T-cell (primary cell): ENCODE results near the gene OR5A1. TPM values are rescaled to one million over a fixed set of nuclear protein-coding genes. Genes with fewer than 3 reads are reported as not detected.

ENCODE experiments used
- total RNA-seq, 35 experiments: library from RNA in 6 of 35; stranded (reverse) in 6 of 35; fragments of 120-200 nt in 1 of 35; gene quantifications; one replicate each; pipeline versions ENCODE4 v1.2.1 to v1.2.4 and lab custom pipeline; 2013 to 2026

OR5A1 gene
- total RNA-seq, 5 donors from 2014 or later (not counting 1 experiment from before 2014, with no cell fraction given), result not detected

Other genes starting within 250 kb of the OR5A1 start
- 1 to 10 TPM in 4 of 5 donors, under 1 TPM in 1; 0.93 to 3.0 (median 1.4) TPM for gene MPEG1, start 223.5 kb upstream of the OR5A1 start, total RNA-seq
- gene OR5AN1, start 77.6 kb upstream of the OR5A1 start, total RNA-seq, result not detected
- not detected for gene OR5A2, start 10.1 kb upstream of the OR5A1 start, total RNA-seq
- not detected for gene OR4D6, start 20.5 kb downstream of the OR5A1 start, total RNA-seq
- gene OR4D10, start 36.8 kb downstream of the OR5A1 start, total RNA-seq, result not detected
- gene OR4D11, start 67.1 kb downstream of the OR5A1 start, total RNA-seq, result not detected
- not detected for gene OR4D9, start 75.1 kb downstream of the OR5A1 start, total RNA-seq
- gene OSBP, start 179.3 kb downstream of the OR5A1 start, total RNA-seq, result 10 to 100 TPM; 44.0 to 59.0 (median 46.2) TPM
- gene PATL1, start 232.6 kb downstream of the OR5A1 start, total RNA-seq, result 10 to 100 TPM; 37.0 to 49.7 (median 41.9) TPM